ENCODE measurements around the gene OGFR. TPM values are rescaled to one million over a fixed set of nuclear protein-coding genes. Genes with fewer than 3 reads are reported as not detected.

Gene OGFR
- polyA plus RNA-seq, 1 donor from 2014 or later, result 79.6 TPM

DNA sequence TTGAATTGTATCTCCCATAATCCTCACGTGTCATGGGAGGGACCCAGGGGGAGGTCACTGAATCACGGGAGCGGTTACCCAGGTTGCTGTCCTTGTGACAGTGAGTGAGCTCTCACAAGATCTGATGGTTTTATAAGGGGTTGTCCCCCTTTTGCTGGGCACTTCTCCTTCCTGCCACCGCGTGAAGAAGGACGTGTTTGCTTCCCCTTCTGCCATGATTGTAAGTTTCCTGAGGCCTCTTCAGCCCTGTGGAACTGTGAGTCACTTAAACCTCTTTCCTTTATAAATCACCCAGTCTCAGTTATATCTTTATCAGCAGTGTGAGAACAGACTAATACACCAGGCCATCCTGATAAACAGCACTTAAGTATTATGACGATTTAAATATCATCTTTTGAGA, 17.3 kb upstream of the OGFR start:
- no peaks in the 10 kb centered on the region for H3K27me3 Mint-ChIP-seq
- no peak overlapping the region for H3K4me3 Mint-ChIP-seq
- H3K27ac Mint-ChIP-seq, result no peak overlapping the region
- no peaks in the 10 kb centered on the region for H3K9me3 Mint-ChIP-seq
- no peaks in the 10 kb centered on the region for H3K36me3 Mint-ChIP-seq
- peaks cover 6 to 10% (median 7%) of the 10 kb centered on the region in 3 donors for H3K4me1 Mint-ChIP-seq

GRCh38 chr20:62787866-62788265, 16.8 kb upstream of the OGFR start:
- H3K4me3 Mint-ChIP-seq, result no peak overlapping the region
- no peaks in the 10 kb centered on the region for H3K27me3 Mint-ChIP-seq
- no peaks in the 10 kb centered on the region for H3K9me3 Mint-ChIP-seq
- H3K36me3 Mint-ChIP-seq, result no peaks in the 10 kb centered on the region
- no peak overlapping the region for H3K27ac Mint-ChIP-seq
- peaks cover 4 to 10% (median 7%) of the 10 kb centered on the region in 3 donors for H3K4me1 Mint-ChIP-seq

DNA sequence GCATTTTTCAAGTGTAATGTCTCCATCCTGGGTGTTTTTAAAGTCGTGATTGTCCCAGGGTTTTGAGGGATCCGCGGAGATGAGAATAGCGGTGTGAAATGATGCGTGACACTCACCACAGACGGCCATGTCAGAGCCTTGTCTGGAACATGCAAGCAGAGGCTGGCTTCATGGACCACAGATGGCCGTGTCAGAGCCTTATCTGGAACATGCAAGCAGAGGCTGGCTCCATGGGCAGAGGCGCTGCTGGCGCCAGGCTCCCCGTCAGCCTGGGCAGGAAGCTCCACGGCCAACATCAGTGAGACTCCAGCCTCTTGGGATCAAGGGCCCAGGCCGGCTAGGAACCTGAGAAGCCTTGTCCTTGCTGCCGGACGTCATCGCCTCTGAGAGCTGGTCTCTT, 16.0 kb upstream of the OGFR start:
- Mint-ChIP-seq H3K9me3 (no peaks in the 10 kb centered on the region), H3K27me3 (no peaks in the 10 kb centered on the region), H3K36me3 (no peaks in the 10 kb centered on the region), H3K4me1 (peaks cover 7 to 15% (median 10%) of the 10 kb centered on the region in 3 donors), H3K27ac (no peak overlapping the region), H3K4me3 (no peak overlapping the region)

DNA sequence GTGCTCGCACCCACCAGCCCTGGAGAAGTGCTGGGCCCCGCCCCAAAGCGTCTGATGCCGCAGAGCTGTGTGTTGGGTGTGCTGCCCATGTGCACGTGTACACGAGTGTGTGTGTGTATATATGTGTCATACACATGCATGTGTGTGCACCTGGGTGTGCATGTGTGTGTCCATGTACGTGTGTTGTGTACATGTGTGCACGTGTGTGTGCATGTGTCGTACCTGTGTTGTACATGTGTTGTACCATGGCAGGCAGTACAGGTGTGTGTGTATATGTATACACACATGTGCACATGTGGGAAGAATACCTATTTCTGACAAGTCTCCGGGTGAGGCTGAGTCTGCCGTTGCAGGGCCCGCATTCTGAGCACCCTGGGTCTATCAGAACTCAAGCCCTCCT, 14.6 kb upstream of the OGFR start:
- peak overlapping the region in 1 of 3 donors; percentile 70 for H3K27ac Mint-ChIP-seq
- H3K9me3 Mint-ChIP-seq, result no peaks in the 10 kb centered on the region
- H3K27me3 Mint-ChIP-seq, result no peaks in the 10 kb centered on the region
- H3K4me1 Mint-ChIP-seq, result peaks cover 7 to 15% (median 11%) of the 10 kb centered on the region in 3 donors
- H3K36me3 Mint-ChIP-seq, result no peaks in the 10 kb centered on the region
- H3K4me3 Mint-ChIP-seq, result no peak overlapping the region

DNA sequence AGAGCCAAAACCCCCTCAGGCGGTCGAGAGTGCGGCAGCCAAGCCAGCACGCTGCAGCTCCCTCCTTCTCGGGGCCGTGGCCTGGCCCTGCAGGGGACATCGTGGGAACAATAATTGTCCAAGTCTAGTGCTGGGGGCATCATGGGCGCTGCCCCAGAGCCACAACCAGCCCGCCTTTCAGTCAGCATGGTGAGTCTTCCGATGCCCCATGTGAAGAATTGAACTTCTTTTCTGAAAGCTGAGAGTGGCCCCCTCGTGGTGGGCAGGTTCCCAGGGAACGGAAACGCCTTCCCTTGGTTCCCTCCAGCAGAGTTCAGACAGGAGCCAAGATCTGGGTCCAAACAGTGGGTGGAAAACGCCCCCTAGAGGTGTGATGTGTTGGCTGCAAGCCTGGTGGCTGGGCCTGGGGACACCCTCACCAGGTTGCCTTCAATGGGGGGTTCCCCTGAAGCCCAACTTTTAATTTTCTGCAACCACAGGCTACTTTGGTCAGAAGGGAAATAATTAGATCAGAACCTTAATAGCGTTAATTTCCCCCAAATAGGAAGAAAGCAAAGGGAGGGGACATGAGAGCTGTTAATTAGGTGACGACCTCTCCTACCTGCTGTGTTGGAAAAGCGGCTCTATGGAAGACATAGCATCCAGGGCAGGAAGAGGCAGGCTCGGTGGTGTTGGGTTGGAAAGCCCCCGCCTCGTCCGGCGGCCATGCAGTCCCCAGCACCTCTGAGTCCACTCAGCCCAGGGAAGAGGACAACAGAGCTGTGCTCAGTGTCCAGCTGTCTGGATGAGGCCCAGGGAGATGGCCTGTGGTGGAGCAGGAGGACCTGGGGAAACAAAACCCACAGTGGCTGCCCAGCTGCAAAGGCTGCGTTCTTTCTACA, 13.1 kb upstream of the OGFR start:
- H3K4me1 Mint-ChIP-seq, result peaks cover 13 to 18% (median 13%) of the 10 kb centered on the region in 3 donors
- H3K27me3 Mint-ChIP-seq, result no peaks in the 10 kb centered on the region
- peak overlapping the region; percentile 41 to 94 (median 93) for H3K27ac Mint-ChIP-seq
- peak overlapping the region in 2 of 4 donors; percentile 48 to 88 for H3K4me3 Mint-ChIP-seq
- no peaks in the 10 kb centered on the region for H3K9me3 Mint-ChIP-seq
- no peaks in the 10 kb centered on the region for H3K36me3 Mint-ChIP-seq

GRCh38 chr20:62792182-62792939, 12.3 kb upstream of the OGFR start:
- H3K36me3 Mint-ChIP-seq, result no peaks in the 10 kb centered on the region
- H3K4me1 Mint-ChIP-seq, result peaks cover 13 to 18% (median 13%) of the 10 kb centered on the region in 3 donors
- no peaks in the 10 kb centered on the region for H3K9me3 Mint-ChIP-seq
- peak overlapping the region in 1 of 4 donors; percentile 88 for H3K4me3 Mint-ChIP-seq
- H3K27me3 Mint-ChIP-seq, result no peaks in the 10 kb centered on the region
- peak overlapping the region; percentile 93 to 94 (median 94) for H3K27ac Mint-ChIP-seq

DNA sequence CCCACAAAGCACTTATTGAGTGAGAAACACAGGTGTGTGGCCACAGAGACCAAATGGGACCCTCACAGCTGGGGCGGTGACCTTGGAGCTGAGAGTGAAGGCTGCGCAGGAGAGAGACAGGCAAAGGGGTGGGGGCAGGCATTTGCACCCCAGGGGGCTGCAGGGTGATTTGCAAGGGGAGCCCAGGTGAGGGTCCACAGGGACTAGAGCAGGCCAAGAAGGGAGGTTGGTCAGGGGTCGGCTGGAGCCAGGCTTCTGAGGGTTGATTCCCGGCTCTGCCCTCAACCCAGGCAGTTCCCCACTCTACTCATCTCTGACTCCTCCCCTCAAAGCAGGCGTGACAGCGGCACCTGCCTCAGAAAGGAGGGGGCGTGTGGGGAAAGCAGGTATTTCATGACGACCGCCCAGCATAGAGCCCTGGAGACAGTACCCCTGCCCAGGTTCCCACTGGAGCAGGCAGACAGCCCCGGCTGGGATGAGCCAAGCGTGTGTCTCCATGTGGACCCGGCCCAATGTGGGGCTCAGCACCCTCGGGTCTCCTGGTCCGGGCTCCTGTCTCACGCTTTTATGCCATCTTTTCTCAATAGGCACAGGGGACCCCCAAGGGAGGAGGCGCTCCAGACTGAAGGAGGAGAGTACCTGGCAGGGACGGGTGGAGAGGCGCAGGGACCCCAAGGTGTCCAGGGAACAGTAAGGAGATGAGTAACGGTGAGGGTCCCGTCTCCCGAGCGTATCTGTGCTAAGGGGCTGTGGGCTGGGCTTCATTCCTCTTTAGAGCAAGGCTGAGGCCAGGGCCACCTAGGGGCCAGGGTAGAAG, 11.5 kb upstream of the OGFR start:
- Mint-ChIP-seq H3K4me1 (peaks cover 13 to 19% (median 17%) of the 10 kb centered on the region in 3 donors), H3K9me3 (no peaks in the 10 kb centered on the region), H3K27ac (peak overlapping the region; percentile 94), H3K27me3 (no peaks in the 10 kb centered on the region), H3K36me3 (peaks cover 2% of the 10 kb centered on the region), H3K4me3 (peak overlapping the region in 3 of 4 donors; percentile 58 to 88 (median 81))

DNA sequence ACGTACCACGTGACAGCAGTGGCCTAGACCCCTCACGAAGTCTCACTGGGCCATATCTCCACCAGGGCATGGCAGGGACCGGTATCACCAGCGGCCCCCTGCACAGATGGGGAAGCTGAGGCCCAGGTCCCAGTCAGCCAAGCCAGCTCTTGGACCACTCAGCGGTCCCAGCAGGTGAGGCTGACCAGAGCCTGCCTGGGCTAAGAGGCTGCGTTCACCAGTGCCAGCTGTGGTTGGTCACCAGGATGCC, 11.0 kb upstream of the OGFR start:
- Mint-ChIP-seq H3K9me3 (no peaks in the 10 kb centered on the region), H3K36me3 (peaks cover 5% of the 10 kb centered on the region), H3K4me1 (peaks cover 17 to 19% (median 17%) of the 10 kb centered on the region in 3 donors), H3K27me3 (no peaks in the 10 kb centered on the region), H3K4me3 (peak overlapping the region in 3 of 4 donors; percentile 58 to 88 (median 81)), H3K27ac (peak overlapping the region; percentile 94)

- Mint-ChIP-seq H3K27me3 (no peaks in the 10 kb centered on the region), H3K4me3 (peak overlapping the region; percentile 81 to 92 (median 85)), H3K27ac (peak overlapping the region; percentile 94), H3K36me3 (peaks cover 5% of the 10 kb centered on the region), H3K4me1 (peaks cover 17 to 19% (median 17%) of the 10 kb centered on the region in 3 donors), H3K9me3 (no peaks in the 10 kb centered on the region)
Observed at GRCh38 chr20:62794007-62794724, 10.5 kb upstream of the OGFR start.

DNA sequence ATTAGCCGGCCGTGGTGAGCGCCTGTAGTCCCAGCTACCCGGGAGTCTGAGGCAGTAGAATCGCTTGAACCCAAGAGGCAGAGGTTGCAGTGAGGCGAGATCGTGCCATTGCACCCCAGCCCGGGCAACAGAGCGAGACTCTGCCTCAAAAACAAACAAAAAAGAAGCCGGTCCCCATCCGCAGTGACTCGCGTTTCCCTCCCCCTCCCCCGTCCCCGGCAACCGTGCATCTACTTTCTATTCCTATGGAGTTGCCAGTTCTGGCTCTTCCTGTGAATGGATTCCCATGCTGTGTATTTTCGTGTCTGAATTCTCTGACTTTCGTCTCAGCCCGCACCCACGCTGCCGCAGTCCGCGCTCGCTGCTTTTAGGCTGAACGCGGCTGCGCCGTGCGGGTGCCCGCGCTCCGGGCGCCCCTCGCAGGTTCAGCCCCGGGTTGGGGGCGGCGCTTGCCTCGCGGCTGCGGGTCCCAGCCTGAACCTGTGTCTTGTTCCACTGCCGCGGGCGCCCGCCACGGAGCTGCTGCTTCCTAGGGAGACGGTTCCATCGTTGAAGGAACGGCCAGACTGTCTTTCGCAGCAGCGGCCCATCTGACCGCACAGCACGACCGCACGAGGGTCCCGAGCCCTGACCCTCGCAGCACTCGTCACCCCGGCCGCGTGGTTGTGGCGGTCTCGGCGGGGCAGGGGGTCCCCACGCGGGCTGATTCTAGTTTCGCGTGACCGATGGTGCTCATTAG, 9.4 kb upstream of the OGFR start:
- H3K36me3 Mint-ChIP-seq, result peaks cover 5% of the 10 kb centered on the region
- H3K9me3 Mint-ChIP-seq, result no peaks in the 10 kb centered on the region
- peak overlapping the region; percentile 73 to 92 (median 85) for H3K4me3 Mint-ChIP-seq
- peak overlapping the region; percentile 93 to 94 (median 94) for H3K27ac Mint-ChIP-seq
- no peaks in the 10 kb centered on the region for H3K27me3 Mint-ChIP-seq
- H3K4me1 Mint-ChIP-seq, result peaks cover 17 to 19% (median 17%) of the 10 kb centered on the region in 3 donors

DNA sequence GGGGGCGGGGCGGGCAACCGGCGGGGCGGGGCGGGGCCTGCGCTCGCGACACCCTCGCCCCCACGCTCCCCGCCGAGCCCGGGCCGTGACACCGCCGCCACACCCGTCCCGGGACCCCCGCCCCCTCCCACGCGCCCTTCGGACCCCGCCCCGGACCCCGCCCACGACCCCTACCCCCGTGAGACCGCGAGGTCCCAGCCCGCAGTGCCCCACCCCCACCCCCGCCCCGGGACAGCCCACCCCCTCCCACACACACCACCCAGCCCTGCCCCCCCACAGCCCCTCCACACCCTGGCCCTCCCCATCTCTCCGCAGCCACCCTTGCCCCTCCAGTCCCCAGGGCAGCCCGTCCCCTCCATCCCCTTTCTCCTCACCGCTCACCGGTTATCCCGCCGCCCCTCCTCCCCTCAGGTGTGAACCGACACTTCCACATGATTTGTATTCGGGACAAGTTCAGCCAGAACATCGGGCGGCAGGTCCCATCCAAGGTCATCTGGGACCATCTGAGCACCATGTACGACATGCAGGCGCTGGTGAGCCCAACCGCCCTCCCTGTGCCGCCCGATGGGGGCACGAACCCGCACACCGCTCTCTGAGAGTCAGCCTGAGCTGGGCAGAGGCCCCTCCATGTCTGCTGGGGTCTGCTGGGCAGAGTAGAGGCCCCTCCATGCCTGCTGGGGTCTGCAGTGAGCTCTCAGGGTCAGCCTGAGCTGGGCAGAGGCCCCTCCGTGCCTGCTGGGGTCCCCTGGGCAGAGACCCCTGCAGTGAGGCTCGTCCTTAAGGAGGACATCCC, 7.7 kb upstream of the OGFR start:
- Mint-ChIP-seq H3K4me1 (peaks cover 11 to 16% (median 13%) of the 10 kb centered on the region in 3 donors), H3K4me3 (peak overlapping the region; percentile 78 to 90 (median 88)), H3K9me3 (no peaks in the 10 kb centered on the region), H3K27me3 (no peaks in the 10 kb centered on the region), H3K27ac (peak overlapping the region in 1 of 3 donors; percentile 67), H3K36me3 (peaks cover 5% of the 10 kb centered on the region)

DNA sequence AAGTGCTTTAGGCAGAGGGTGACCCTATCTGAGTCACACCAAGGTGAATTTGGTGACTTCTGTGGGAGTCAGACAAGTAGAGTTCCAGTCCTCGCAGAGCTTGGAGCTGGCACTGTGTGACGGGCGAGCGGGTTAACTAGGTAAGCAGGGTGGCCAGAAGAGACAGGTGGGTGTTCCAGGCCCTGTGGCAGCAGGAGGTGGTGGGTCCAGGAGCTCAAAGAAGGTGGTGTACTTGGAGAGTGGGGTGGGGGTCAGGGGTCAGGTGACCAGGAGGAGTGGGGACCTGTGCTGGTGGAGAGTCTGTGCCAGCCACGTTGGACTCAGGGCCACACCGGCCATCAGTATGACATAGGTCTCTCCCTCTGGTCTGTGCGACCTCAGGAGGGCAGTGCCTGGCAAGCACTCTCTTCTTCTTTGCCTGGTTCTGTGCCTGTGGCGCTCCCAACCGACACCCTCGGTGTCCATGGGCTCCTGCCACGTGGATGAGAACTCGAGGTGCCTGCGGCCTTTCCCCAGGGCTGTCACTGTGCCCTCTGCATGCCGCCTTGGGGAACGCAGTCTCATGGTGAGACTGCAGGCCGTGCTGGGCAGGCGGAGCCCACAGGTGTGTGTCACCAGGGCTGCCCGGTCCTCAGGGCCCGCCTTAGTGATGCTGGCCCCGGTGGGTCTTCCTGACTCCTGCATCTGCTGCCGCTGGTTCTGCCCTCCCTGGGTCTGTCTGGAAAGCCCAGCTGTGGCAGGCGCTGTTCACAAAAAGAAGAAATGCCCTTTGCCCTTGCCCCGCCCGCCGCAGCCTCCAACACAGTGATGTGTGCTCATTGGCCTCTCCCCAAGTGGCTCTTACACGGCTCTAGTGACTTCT, 6.7 kb upstream of the OGFR start:
- H3K27ac Mint-ChIP-seq, result peak overlapping the region in 2 of 3 donors; percentile 46 to 67
- H3K4me1 Mint-ChIP-seq, result peaks cover 11 to 13% (median 11%) of the 10 kb centered on the region in 3 donors
- H3K4me3 Mint-ChIP-seq, result peak overlapping the region; percentile 78 to 90 (median 88)
- H3K27me3 Mint-ChIP-seq, result no peaks in the 10 kb centered on the region
- no peaks in the 10 kb centered on the region for H3K9me3 Mint-ChIP-seq
- H3K36me3 Mint-ChIP-seq, result peaks cover 5% of the 10 kb centered on the region

Data from IgD-negative memory B cell (primary cell).